T-helper 17 cell (primary cell): ENCODE data around the gene ATG5. TPM values are rescaled to one million over a fixed set of nuclear protein-coding genes. Genes with fewer than 3 reads are reported as not detected.

Experiments used
- ATAC-seq: fragments of 150-1000 bp; cut with Tn5 transposase; 2 replicates; pipeline ENCODE4 v1.10.0; 2021; ENCODE audit warnings: mild to moderate bottlenecking, moderate library complexity
- DNase-seq, 3 donors: peaks; one replicate each; pipeline versions ENCODE4 v3.0.0 to v3.0.0-alpha.2; 2020 to 2021
- H3K9me3 ChIP-seq: one replicate; pipeline ENCODE4 v1.7.0; 2013; ENCODE audit warnings: low read length, mild to moderate bottlenecking; ENCODE audit not compliant: control insufficient read depth, poor library complexity, severe bottlenecking
- H3K27ac Mint-ChIP-seq: one replicate; pipeline ENCODE4 v1.8.0; 2022; ENCODE audit warnings: mild to moderate bottlenecking, moderate library complexity, mixed read lengths
- H3K27me3 Mint-ChIP-seq: one replicate; pipeline ENCODE4 v1.8.0; 2022; ENCODE audit warnings: mixed read lengths
- H3K36me3 Mint-ChIP-seq: one replicate; pipeline ENCODE4 v1.8.0; 2022; ENCODE audit warnings: low read depth, mixed read lengths
- H3K4me1 Mint-ChIP-seq: one replicate; pipeline ENCODE4 v1.8.0; 2022; ENCODE audit warnings: mild to moderate bottlenecking, mixed read lengths
- H3K4me3 Mint-ChIP-seq: one replicate; pipeline ENCODE4 v1.8.0; 2022; ENCODE audit warnings: mild to moderate bottlenecking, moderate library complexity, mixed read lengths
- total RNA-seq, 4 donors: library from RNA in 2 of 4; stranded (reverse) in 2 of 4; gene quantifications; one replicate each; pipeline ENCODE4 v1.2.3 and lab custom pipeline; 2022 to 2026

The ATG5 gene
- total RNA-seq (10 to 100 TPM; 27.7 to 29.8 TPM), total RNA-seq (lab: John Stamatoyannopoulos, UW) (44.1 to 69.0 reads per million in 2 donors)

DNA sequence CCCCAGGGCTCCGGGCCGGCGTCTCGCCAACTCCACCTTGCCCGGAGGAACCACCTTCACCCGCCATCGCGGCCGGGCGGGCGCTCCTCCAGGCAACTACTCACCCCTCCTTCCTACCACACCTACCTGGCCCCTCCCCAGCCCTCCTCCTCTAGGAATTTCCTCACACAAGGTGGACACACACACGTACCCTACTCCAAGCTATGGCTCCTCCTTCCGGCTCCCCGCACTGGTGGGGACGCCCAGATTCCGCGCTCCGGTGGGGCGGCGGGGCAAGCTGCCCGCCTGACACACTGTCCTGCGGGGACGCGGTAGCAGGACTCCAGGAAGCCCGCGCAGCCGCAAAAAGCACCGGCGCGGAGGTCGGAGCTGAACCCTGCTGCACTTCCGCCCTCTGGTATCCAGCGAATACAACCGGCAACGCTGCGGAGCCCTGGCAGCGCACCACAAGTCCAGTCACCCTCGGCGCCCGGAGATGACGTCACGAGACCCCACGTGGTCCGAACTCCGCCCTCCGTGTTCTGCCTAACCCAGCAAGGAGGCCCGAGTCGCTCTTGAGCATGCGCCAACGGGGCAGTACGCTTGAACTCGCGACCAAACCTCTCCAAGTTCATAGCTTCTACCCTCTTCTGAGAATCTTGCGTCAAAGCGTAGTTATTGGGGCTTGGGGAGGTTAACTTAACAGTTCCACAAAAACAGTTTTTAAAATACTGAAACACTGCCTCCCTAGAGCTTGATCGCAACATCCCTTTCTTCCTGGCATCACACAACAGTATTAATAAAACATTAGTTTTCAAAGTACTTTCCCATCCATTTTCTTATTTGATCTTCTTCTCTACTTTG lies at the start of gene ATG5:
Gene ATG5, minus strand, starts transcription at position 425 of the 843 bp plus-strand sequence. CDS start 9,552 bp downstream, outside the sequence.
- Mint-ChIP-seq H3K27ac (peak within 1 kb of the TSS; percentile 99), H3K27me3 (peaks cover 23% of the 10 kb centered on the region), H3K4me3 (peak within 1 kb of the TSS; percentile 100), H3K4me1 (peaks cover 37% of the 10 kb centered on the region), H3K36me3 (peaks cover 10% of the 10 kb centered on the region)
- no peaks in the 10 kb centered on the region for H3K9me3 ChIP-seq
- DNase-seq (peak; percentile 96 to 99 (median 97)), ATAC-seq (peak; percentile 93)

DNA sequence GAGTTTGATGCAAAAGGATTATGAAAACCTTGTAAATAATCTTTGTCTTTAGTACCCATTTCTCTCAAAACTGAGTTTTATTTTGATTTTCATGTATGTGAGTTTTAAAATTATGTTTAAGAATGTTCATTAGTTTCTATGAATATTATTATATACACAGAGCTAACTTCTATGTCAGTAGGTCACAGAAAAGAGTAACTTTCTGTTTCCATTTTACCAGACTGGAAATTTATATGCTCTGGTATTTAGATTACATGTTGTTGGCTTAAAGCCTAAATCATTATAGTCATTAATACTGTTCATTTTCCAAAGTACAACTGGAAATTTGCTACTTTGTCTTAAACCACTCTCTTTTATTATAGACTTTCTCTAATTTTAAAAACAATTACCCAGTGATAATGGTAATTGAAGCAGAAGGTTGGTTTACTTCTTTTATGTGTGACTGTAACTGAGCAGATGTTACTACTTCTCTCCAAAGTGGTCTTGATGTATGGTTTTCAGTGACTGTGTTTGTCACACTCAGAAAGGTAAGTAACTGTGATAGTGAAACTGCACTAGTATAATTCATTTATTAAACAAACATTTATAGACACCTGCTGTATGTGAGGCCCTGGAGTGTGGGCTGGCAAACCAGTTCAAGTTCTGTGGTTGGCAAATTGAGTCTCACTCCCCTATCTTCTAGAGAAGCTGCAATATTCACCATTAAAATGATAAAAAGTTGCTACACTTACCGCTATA lies 48.1 kb upstream of the ATG5 start:
- H3K4me3 Mint-ChIP-seq, result no peak overlapping the region
- no peaks in the 10 kb centered on the region for H3K9me3 ChIP-seq
- no peak overlapping the region for H3K27ac Mint-ChIP-seq
- H3K4me1 Mint-ChIP-seq, result no peaks in the 10 kb centered on the region
- H3K36me3 Mint-ChIP-seq, result no peaks in the 10 kb centered on the region
- ATAC-seq (no peak), DNase-seq (no peak)
- peaks cover 20% of the 10 kb centered on the region for H3K27me3 Mint-ChIP-seq

DNA sequence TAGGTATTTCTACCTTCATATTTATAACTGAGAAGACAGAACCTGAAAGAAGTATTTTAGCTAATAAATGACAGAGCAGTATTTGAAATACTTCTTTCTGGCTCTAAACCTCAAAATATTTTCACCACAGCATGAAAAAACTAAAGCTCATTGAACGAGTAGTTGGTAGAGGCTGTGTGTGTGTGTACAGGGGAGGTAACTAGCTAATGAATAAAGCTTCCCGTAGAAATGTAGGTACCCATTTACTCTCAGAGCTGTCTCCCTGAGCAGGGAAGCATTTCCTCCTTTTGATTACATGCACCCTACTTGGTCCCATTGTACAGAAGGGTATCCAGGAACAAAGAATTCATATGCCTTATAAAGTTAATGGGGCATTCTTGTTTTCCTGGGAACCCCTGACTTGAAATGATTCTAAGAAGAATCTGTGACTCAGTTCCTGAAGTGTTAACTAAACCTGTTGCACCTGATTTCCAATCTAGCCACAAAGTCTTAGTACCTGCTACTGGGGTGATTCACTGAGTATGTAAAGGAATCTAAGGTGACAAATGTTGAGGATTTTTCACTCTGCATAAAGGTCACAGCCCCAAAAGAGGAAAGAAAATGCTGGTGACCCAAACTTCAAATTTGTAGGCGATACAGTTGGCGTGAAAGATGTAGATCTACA lies 47.4 kb upstream of the ATG5 start:
- H3K27me3 Mint-ChIP-seq, result peaks cover 13% of the 10 kb centered on the region
- H3K27ac Mint-ChIP-seq, result no peak overlapping the region

DNA sequence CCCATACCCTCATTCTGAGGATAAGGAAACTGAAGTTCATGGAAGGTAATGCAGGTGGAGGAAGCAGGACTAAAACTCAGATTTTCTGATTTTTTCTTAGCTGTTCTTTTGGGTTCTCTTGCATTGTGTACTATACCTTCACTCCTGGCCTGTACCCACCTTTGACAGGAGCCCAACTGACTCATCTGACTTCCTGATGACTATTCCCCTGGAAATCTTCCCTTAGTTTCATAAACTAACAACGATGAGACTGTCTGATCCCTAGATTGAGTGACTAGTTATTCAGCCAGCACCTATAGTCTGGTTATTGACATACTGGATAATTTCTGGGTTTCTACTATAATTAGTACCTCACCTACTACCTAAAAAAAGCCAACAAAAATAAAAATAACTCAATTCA lies 45.1 kb upstream of the ATG5 start:
- H3K9me3 ChIP-seq, result no peaks in the 10 kb centered on the region
- Mint-ChIP-seq H3K4me3 (no peak overlapping the region), H3K27ac (no peak overlapping the region), H3K36me3 (no peaks in the 10 kb centered on the region), H3K4me1 (no peaks in the 10 kb centered on the region), H3K27me3 (peaks cover 12% of the 10 kb centered on the region)
- ATAC-seq (no peak), DNase-seq (no peak)

More for the DNA sequence above, 47.4 kb upstream of the ATG5 start:
- no peaks in the 10 kb centered on the region for H3K36me3 Mint-ChIP-seq
- ATAC-seq, result no peak
- DNase-seq, result no peak
- no peaks in the 10 kb centered on the region for H3K4me1 Mint-ChIP-seq
- H3K9me3 ChIP-seq, result no peaks in the 10 kb centered on the region
- no peak overlapping the region for H3K4me3 Mint-ChIP-seq

DNA sequence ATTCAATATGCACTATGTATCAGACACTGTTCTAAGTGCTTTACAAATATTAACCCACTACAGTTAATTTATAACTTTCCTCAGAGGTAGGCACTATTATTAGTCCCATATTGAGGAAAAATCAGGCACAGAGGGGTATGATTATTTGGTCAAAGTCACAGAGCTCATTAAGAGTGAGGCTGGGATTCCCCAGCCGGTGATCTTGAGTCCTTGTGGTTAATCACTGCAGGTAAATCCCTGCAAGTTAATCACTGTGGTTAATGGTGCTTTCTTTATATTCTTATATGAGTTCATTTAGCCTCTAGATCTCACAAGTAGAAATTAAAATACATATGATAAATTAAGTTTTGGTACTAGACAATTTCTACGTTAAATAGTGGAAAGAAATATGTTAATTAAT lies 44.2 kb upstream of the ATG5 start:
- Mint-ChIP-seq H3K27ac (no peak overlapping the region), H3K4me3 (no peak overlapping the region), H3K36me3 (no peaks in the 10 kb centered on the region), H3K4me1 (no peaks in the 10 kb centered on the region), H3K27me3 (peaks cover 12% of the 10 kb centered on the region)
- no peaks in the 10 kb centered on the region for H3K9me3 ChIP-seq
- DNase-seq, result no peak
- ATAC-seq, result no peak

DNA sequence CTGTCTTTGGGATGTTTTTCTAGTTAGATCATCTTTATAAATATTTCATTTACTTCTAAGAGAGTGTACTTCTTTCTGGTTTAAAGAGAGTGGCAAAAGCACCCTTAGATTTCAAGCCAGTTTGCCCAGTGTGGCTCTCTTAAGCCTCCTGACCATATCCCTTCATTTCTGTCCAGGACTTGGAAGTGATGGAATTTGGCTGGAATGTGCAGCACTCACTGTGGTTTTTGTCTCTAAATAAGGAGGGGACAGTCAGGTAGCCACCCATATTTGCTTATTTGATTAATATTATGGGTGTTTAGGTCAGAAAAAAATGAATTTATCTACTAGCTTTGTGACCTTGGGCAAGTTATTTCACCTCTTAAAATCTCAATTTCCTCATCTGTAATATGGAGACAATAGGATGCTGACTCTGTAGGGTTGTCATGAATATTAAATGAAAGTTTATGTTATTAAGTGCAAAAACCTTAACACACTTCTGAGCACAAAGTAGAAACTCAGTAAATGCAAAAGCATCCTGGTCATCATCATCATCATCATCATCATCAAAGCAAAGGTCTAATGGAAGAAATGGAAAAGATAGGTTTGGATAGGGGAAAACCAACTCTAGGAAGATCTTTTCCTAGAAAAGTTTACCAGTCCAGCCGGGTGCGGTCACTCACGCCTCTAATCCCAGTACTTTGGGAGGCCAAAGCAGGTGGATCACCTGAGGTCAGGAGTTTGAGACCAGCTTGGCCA lies 38.0 kb upstream of the ATG5 start:
- H3K9me3 ChIP-seq, result no peaks in the 10 kb centered on the region
- no peak for ATAC-seq
- H3K27ac Mint-ChIP-seq, result no peak overlapping the region
- H3K27me3 Mint-ChIP-seq, result peaks cover 21% of the 10 kb centered on the region
- peaks cover 8% of the 10 kb centered on the region for H3K4me1 Mint-ChIP-seq
- no peak for DNase-seq
- no peaks in the 10 kb centered on the region for H3K36me3 Mint-ChIP-seq
- no peak overlapping the region for H3K4me3 Mint-ChIP-seq

DNA sequence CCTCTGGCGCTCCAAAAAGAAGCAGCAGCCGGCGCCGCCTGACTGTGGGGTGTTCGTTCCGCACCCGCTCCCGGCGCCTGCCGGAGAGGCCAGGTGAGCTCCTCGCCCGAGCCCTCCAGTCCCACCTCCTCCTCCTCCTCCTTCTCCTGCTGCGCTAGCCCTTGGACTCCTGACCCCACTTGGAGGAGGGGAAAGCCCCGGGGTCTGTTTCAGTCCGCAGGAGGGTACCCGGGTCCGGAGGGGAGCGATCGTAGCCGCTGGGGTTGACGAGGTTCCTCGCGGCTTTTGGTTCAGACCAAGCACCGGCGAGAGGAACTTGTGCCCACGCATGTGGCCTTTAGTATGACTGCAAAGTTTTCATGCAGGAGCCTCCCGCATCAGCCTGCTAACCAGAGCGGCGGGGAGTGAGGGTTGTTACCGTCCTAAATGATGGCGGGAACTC lies 35.5 kb upstream of the ATG5 start:
- Mint-ChIP-seq H3K36me3 (peaks cover 4% of the 10 kb centered on the region), H3K4me1 (peaks cover 8% of the 10 kb centered on the region), H3K27me3 (peaks cover 30% of the 10 kb centered on the region), H3K27ac (no peak overlapping the region), H3K4me3 (peak overlapping the region; percentile 89)
- ATAC-seq, result no peak
- H3K9me3 ChIP-seq, result no peaks in the 10 kb centered on the region
- peak in 1 of 3 donors; percentile 8 for DNase-seq

DNA sequence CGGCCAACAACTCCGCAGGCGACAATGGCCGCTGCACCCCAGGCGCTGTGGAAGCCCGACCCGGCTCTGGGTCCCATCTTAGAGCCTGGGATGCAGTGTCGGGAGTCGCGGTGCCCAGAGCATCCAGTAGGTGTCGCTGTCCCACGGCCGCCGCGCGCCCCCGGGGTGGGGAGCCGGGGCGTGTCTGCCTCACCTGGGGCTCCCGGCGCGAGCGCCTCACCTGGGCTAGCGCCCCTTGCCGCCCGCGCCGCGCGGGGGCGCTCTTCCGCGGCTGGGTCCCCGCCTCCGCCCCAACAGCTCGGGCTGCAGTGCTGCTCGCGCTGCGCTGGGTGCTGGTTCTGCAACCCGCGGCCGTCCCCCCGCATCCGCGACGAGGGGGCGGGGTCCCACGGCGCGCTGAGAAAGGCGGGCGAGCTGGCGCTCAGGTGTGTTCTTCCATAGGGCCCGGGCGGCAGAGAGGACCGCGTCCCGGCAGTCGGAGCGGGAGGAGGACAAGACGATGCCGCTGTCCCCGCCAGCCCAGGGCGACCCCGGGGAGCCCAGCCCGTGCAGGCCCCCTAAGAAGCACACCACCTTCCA lies 34.9 kb upstream of the ATG5 start, which contains the start of gene CRYBG1:
Gene CRYBG1, plus strand, starts transcription at position 308 of the 579 bp plus-strand sequence. Its CDS starts 192 bp downstream, at position 500.
- ATAC-seq, result peak; percentile 93
- H3K4me1 Mint-ChIP-seq, result peaks cover 8% of the 10 kb centered on the region
- peaks cover 35% of the 10 kb centered on the region for H3K27me3 Mint-ChIP-seq
- DNase-seq, result peak; percentile 68 to 75 (median 74)
- H3K4me3 Mint-ChIP-seq, result peak within 1 kb of the TSS; percentile 89
- no peak within 1 kb of the TSS for H3K27ac Mint-ChIP-seq
- peaks cover 4% of the 10 kb centered on the region for H3K36me3 Mint-ChIP-seq
- H3K9me3 ChIP-seq, result no peaks in the 10 kb centered on the region

DNA sequence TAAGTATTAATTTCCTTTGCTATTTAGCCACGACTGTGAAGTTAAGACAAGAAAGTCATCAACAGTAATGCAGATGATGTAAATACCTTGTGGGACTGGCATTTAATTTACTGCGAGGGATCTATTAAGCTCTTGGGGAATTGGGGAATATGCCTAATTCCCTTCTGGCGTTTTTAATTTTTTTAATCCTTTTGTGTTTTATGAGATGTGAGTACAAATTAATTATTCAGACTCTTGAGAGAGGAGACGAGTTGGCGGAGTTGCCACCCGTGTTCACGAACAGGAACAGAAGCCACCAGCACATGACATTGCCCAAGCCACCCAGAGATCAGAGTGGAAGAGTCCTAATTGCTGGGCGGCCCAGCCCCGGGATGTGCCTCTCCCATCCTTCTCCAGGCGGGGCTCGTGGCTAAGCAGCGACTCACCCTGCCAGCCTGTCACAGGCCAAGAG lies 34.4 kb upstream of the ATG5 start:
- Mint-ChIP-seq H3K27ac (no peak overlapping the region), H3K4me3 (peak overlapping the region; percentile 89), H3K4me1 (peaks cover 8% of the 10 kb centered on the region), H3K27me3 (peaks cover 40% of the 10 kb centered on the region), H3K36me3 (peaks cover 4% of the 10 kb centered on the region)
- H3K9me3 ChIP-seq, result no peaks in the 10 kb centered on the region
- DNase-seq (no peak), ATAC-seq (no peak)

DNA sequence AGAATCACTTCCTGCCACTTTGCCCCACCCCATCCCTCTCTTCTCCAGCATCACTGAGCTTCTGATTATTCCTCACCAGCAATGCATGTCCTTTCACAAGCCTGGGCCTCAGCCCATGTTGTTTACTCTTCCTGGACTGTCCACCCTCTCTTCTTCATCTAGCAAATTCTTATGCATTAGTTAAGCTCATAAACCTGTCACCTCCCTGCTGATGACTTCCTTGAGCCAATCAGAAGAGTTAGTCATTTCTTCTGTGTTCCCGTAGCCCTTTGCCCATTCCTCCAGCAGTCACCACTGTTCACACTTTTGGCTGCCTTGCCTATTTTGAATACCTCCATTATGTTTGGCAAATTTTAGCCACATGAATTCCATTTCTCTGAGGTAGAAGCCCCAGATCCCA lies 30.8 kb upstream of the ATG5 start:
- ATAC-seq (no peak), DNase-seq (no peak)
- H3K9me3 ChIP-seq, result no peaks in the 10 kb centered on the region
- Mint-ChIP-seq H3K36me3 (peaks cover 5% of the 10 kb centered on the region), H3K27ac (no peak overlapping the region), H3K4me3 (no peak overlapping the region), H3K4me1 (peaks cover 8% of the 10 kb centered on the region), H3K27me3 (peaks cover 59% of the 10 kb centered on the region)

DNA sequence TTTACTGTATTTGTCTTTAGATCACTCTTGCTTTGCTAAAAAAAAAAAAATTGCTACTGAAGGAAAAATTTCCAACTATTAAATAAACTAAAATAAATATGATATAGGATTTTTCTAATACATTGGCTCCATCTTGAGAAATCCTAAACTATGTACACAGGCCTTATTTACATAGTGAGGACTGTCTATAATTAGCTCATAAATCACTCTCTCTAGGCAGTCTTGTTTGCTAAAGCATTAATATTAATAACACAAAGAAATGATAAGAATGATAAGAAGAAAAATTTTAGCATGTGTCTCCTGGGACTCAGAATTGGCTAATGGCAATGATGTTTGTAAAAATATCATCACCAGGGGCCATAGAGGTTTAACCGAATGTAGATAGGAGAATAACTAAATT lies 21.7 kb upstream of the ATG5 start:
- DNase-seq (no peak), ATAC-seq (no peak)
- no peak overlapping the region for H3K27ac Mint-ChIP-seq
- no peaks in the 10 kb centered on the region for H3K9me3 ChIP-seq
- peaks cover 30% of the 10 kb centered on the region for H3K27me3 Mint-ChIP-seq
- peaks cover 2% of the 10 kb centered on the region for H3K36me3 Mint-ChIP-seq
- H3K4me1 Mint-ChIP-seq, result no peaks in the 10 kb centered on the region
- H3K4me3 Mint-ChIP-seq, result no peak overlapping the region

DNA sequence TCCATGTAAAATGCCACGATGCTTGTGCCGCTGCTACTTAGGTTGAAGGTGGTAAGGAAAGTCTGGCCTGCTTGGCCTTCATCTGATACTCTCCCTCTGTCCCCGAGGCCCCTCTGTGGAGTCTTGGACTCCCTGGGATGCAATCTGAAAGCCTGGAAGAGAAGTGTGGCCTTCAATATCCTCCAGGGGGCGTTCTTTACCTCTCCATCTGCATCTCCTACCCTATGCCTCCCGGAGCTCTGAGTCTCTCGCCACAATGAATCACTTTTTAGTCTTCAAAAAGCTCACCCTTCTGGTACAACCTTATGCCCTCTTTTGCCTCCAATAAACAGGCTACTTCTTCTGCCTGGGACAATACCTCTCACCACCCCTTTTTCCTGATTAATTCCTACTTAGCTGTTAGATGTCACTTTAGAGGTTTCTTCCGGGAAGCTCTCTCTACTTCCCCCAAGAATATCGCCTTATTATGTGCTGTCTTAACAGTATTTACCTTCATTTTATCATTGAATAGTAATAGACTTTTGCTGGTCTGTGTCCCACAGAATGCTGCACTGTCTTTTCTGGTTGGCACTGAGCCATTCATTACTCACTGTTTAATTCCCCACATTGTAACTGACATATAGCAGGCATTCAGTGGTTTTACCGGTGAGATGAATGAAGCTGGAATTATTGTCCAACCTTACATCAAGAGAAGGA lies 13.9 kb upstream of the ATG5 start:
- Mint-ChIP-seq H3K4me1 (peaks cover 9% of the 10 kb centered on the region), H3K36me3 (no peaks in the 10 kb centered on the region), H3K27me3 (peaks cover 49% of the 10 kb centered on the region), H3K4me3 (peak overlapping the region; percentile 66), H3K27ac (no peak overlapping the region)
- H3K9me3 ChIP-seq, result no peaks in the 10 kb centered on the region
- DNase-seq (peak in 1 of 3 donors; percentile 15), ATAC-seq (peak; percentile 84)
